Spleen (tissue), 11 donors: ENCODE data around the gene LINC01488. TPM values are rescaled to one million over a fixed set of nuclear protein-coding genes. Genes with fewer than 3 reads are reported as not detected.
A peak's percentile ranks its signal among the peaks of the same experiment; 100 is the strongest.

Experiments
- DNase-seq: peaks from one replicate; pipeline ENCODE4 v3.0.0-alpha.2; 2020
- H3K27ac ChIP-seq, 8 donors: fragments of 200-600 bp; sonication (generic) in 7 of 8; 1 replicate in 4 of 8; 2 replicates in 4 of 8; pipeline versions ENCODE4 v1.5.0 to v1.8.0; 2016 to 2021; ENCODE audit warnings: inconsistent platforms in 4 of 8, mild to moderate bottlenecking in 4 of 8, moderate library complexity in 1 of 8
- H3K27me3 ChIP-seq, 7 donors: fragments of 200-600 bp; sonication (generic) in 6 of 7; replicated peaks in 1 of 7; 1 replicate in 4 of 7; 2 replicates in 3 of 7; pipeline versions ENCODE4 v1.5.0 to v1.8.0; 2016 to 2021; ENCODE audit warnings: inconsistent platforms in 3 of 7, mild to moderate bottlenecking in 1 of 7
- H3K36me3 ChIP-seq, 6 donors: fragments of 200-600 bp; sonication (generic) in 5 of 6; 1 replicate in 4 of 6; 2 replicates in 2 of 6; pipeline versions ENCODE4 v1.5.0 to v1.8.0; 2016 to 2021; ENCODE audit warnings: inconsistent platforms in 2 of 6
- H3K4me1 ChIP-seq, 6 donors: fragments of 200-600 bp; sonication (generic) in 5 of 6; 1 replicate in 3 of 6; 2 replicates in 3 of 6; pipeline versions ENCODE4 v1.5.0 to v1.8.0; 2016 to 2021; ENCODE audit warnings: inconsistent platforms in 3 of 6
- H3K4me3 ChIP-seq, 8 donors: fragments of 200-600 bp; sonication (generic) in 7 of 8; 1 replicate in 4 of 8; 2 replicates in 4 of 8; pipeline versions ENCODE4 v1.5.0 to v1.8.0; 2016 to 2021; ENCODE audit warnings: inconsistent platforms in 4 of 8, mild to moderate bottlenecking in 4 of 8, moderate library complexity in 2 of 8
- H3K9me3 ChIP-seq, 8 donors: fragments of 200-600 bp; sonication (generic) in 7 of 8; 1 replicate in 4 of 8; 2 replicates in 4 of 8; pipeline versions ENCODE4 v1.5.0 to v1.8.0; 2016 to 2021; ENCODE audit warnings: inconsistent platforms in 4 of 8
- CTCF ChIP-seq, 11 experiments: fragments of 200-600 bp in 7 of 11; fragments of 450-650 bp in 4 of 11; sonication (generic) in 4 of 11; IDR thresholded peaks in 8 of 11; conservative IDR thresholded peaks in 3 of 11; 1 replicate in 7 of 11; 2 replicates in 4 of 11; pipeline versions ENCODE4 v1.4.0 to v1.8.0; 2016 to 2021; ENCODE audit warnings: antibody characterized with exemption in 11 of 11, inconsistent platforms in 4 of 11, mild to moderate bottlenecking in 1 of 11
- POLR2A ChIP-seq, 3 donors: fragments of 450-650 bp; IDR thresholded peaks; one replicate each; pipeline ENCODE4 v1.5.1; 2017; ENCODE audit warnings: antibody characterized with exemption in 3 of 3, mild to moderate bottlenecking in 1 of 3
- POLR2AphosphoS5 ChIP-seq, 3 donors: sonication (generic); formaldehyde crosslinking; IDR thresholded peaks; one replicate each; pipeline ENCODE4 v1.5.1; 2017; ENCODE audit warnings: antibody characterized with exemption in 3 of 3
- WGBS, 5 donors: extraction: QIAGEN DNeasy Blood & Tissue Kit in 3 of 5; methylation state at CpG; one replicate each; pipeline versions ENCODE4 v1.1.5 to v1.1.7; 2013 to 2018; 5-methylcytosine and 5-hydroxymethylcytosine counted together
- intact Hi-C: fragments of 100-400 bp; cut with DNase I; formaldehyde crosslinking; loops from one replicate; pipeline ENCODE4 v1.15.0; 2023; ENCODE audit warnings: low total_unique reads
- polyA plus RNA-seq, 3 donors: library from polyadenylated mRNA; stranded (reverse); fragments of 200-250 nt; gene quantifications; one replicate each; pipeline ENCODE4 v1.2.1, GENCODE V29; 2013
- total RNA-seq, 7 donors: library from RNA; depleted of rRNA in 3 of 7; stranded (reverse); fragments of >200 nt in 3 of 7; fragmentation: NEBNext Ultra II Directional in 4 of 7; extraction: Animal tissue kit (Norgen Biotek cat#: 25700) in 4 of 7; gene quantifications; one replicate each; pipeline versions ENCODE4 v1.1.0 to v1.2.1, GENCODE V29; 2016 to 2021
- donor health status: healthy with polysubstance abuse.
- donor health status: DM: no; HTN: no; CAD: no; lungs with moderate emphysema.
- donor health status: DM: no; HTN: no; CAD: no.
- donor health status: Bipolar disorder and iron deficiency.
- donor health status: healthy.
- donor health status: DM: no; HTN: no; CAD: no.
- donor health status: DM: yes; HTN: yes; CAD: no.

LINC01488 gene
- total and polyA plus RNA-seq, 10 donors, result not detected

- no peaks in the 10 kb centered on the region for H3K36me3 ChIP-seq
- 39 to 58% (median 43%) methylated on average over 14 to 15 of the region's 15 CpGs for WGBS, 5 donors
- H3K4me3 ChIP-seq, result no peak overlapping the region
- no peak for TF ChIP-seq CTCF (IDR thresholded peaks at IDR 0.05 in 8 of 11, conservative IDR thresholded peaks at IDR 0.05 in 3 of 11)
- TF ChIP-seq POLR2A (IDR thresholded peaks at IDR 0.05), result no peak
- no peak for TF ChIP-seq POLR2AphosphoS5 (IDR thresholded peaks at IDR 0.05)
- H3K27ac ChIP-seq, result no peak overlapping the region
- peaks cover 0 to 17% (median 0%) of the 10 kb centered on the region in 6 donors for H3K4me1 ChIP-seq
- H3K27me3 ChIP-seq, result peaks cover 0 to 25% (median 0%) of the 10 kb centered on the region in 7 donors
- H3K9me3 ChIP-seq, result no peaks in the 10 kb centered on the region
- DNase-seq, result peak; percentile 53
- intact Hi-C loops, result no loop called here
Observed at GRCh38 chr11:69435161-69435986, 46.1 kb upstream of the LINC01488 start.

- no peak overlapping the region for H3K27ac ChIP-seq
- TF ChIP-seq POLR2A (IDR thresholded peaks at IDR 0.05) (no peak), CTCF (IDR thresholded peaks at IDR 0.05 in 8 of 11, conservative IDR thresholded peaks at IDR 0.05 in 3 of 11) (no peak), POLR2AphosphoS5 (IDR thresholded peaks at IDR 0.05) (no peak)
- peaks cover 0 to 25% (median 0%) of the 10 kb centered on the region in 7 donors for H3K27me3 ChIP-seq
- H3K9me3 ChIP-seq, result no peaks in the 10 kb centered on the region
- H3K4me3 ChIP-seq, result no peak overlapping the region
- H3K36me3 ChIP-seq, result no peaks in the 10 kb centered on the region
- DNase-seq, result peak; percentile 59
- H3K4me1 ChIP-seq, result peaks cover 0 to 17% (median 0%) of the 10 kb centered on the region in 6 donors
- intact Hi-C loops, result no loop called here
- 68 to 84% (median 73%) methylated on average over 18 to 22 of the region's 22 CpGs for WGBS, 5 donors
Observed at GRCh38 chr11:69436041-69436982, 45.2 kb upstream of the LINC01488 start.

- H3K4me3 ChIP-seq, result no peak overlapping the region
- TF ChIP-seq POLR2AphosphoS5 (IDR thresholded peaks at IDR 0.05) (no peak), CTCF (IDR thresholded peaks at IDR 0.05 in 8 of 11, conservative IDR thresholded peaks at IDR 0.05 in 3 of 11) (no peak), POLR2A (IDR thresholded peaks at IDR 0.05) (no peak)
- H3K27ac ChIP-seq, result no peak overlapping the region
- H3K9me3 ChIP-seq, result no peaks in the 10 kb centered on the region
- peaks cover 0 to 25% (median 0%) of the 10 kb centered on the region in 7 donors for H3K27me3 ChIP-seq
- intact Hi-C loops, result no loop called here
- no peaks in the 10 kb centered on the region for H3K36me3 ChIP-seq
- 75 to 94% (median 86%) methylated on average over 15 of the region's 15 CpGs for WGBS, 5 donors
- DNase-seq, result peak; percentile 67
- H3K4me1 ChIP-seq, result peaks cover 0 to 22% (median 2%) of the 10 kb centered on the region in 6 donors
Observed at GRCh38 chr11:69437001-69437875, 44.2 kb upstream of the LINC01488 start.
